IMR-90 (cell line): ENCODE data around the gene KAT7. TPM values are rescaled to one million over a fixed set of nuclear protein-coding genes. Genes with fewer than 3 reads are reported as not detected.

Experiments
- ATAC-seq: fragments of 200-7000 bp; cut with Tn5 transposase; 2 replicates; pipeline ENCODE4 v1.9.1; 2020; ENCODE audit warnings: low read depth, mild to moderate bottlenecking, moderate library complexity
- BruUV-seq: library from RNA; stranded (reverse); fragments of 400-500 nt; replicated peaks from 2 replicates; lab custom pipeline; 2021; lab: Mats Ljungman, UMichigan
- CTCF ChIA-PET: fragments of 300-600 bp; formaldehyde crosslinking; extraction: SDS; loops from one replicate; lab custom pipeline; 2021; ENCODE audit warnings: antibody characterized with exemption; lab: Yijun Ruan, JAX
- POLR2A ChIA-PET: fragments of 300-600 bp; sonication (Branson Sonifier 250); formaldehyde crosslinking; loops from one replicate; lab custom pipeline; 2022; ENCODE audit warnings: antibody characterized with exemption; ENCODE audit not compliant: unreplicated experiment; lab: Charles Lee
- DNase-seq: peaks from one replicate; pipeline ENCODE4 v3.0.0; 2013
- H2AFZ ChIP-seq: replicated peaks from 2 replicates; pipeline ENCODE3; 2013; ENCODE audit warnings: low read length, mild to moderate bottlenecking; ENCODE audit not compliant: poor library complexity
- H2AK5ac ChIP-seq: 2 replicates; pipeline ENCODE4 v1.6.1; 2013; ENCODE audit warnings: low read depth, low read length, inconsistent platforms
- H2AK9ac ChIP-seq: replicated peaks from 2 replicates; pipeline ENCODE3; 2013; ENCODE audit warnings: mild to moderate bottlenecking, low read depth, low read length, moderate library complexity; ENCODE audit not compliant: poor library complexity
- H2BK120ac ChIP-seq: 2 replicates; pipeline ENCODE4 v1.6.1; 2013; ENCODE audit warnings: low read depth, low read length, inconsistent platforms
- H2BK15ac ChIP-seq: 3 replicates; pipeline ENCODE4 v1.6.1; 2013; ENCODE audit warnings: low read depth, low read length, inconsistent platforms
- H2BK20ac ChIP-seq: 2 replicates; pipeline ENCODE4 v1.6.1; 2013; ENCODE audit warnings: low read depth, mild to moderate bottlenecking, inconsistent platforms, low read length, moderate library complexity
- H2BK5ac ChIP-seq: 2 replicates; pipeline ENCODE4 v1.6.1; 2013; ENCODE audit warnings: mild to moderate bottlenecking, low read depth, low read length, inconsistent platforms; ENCODE audit not compliant: poor library complexity, severe bottlenecking
- H3K14ac ChIP-seq: replicated peaks from 2 replicates; pipeline ENCODE4 v1.6.1; 2013; ENCODE audit warnings: low read depth, low read length, inconsistent platforms
- H3K18ac ChIP-seq: 2 replicates; pipeline ENCODE4 v1.6.1; 2013; ENCODE audit warnings: low read depth, low read length, control low read depth
- H3K23ac ChIP-seq: 2 replicates; pipeline ENCODE4 v1.6.1; 2013; ENCODE audit warnings: low read depth, low read length, inconsistent platforms
- H3K27ac ChIP-seq: 2 replicates; pipeline ENCODE4 v1.5.1; 2013; ENCODE audit warnings: mild to moderate bottlenecking, control low read depth, low read length; ENCODE audit not compliant: insufficient read depth
- H3K27me3 ChIP-seq: 2 replicates; pipeline ENCODE4 v1.6.1; 2013; ENCODE audit warnings: low read length; ENCODE audit not compliant: control insufficient read depth, insufficient read depth
- H3K36me3 ChIP-seq: 2 replicates; pipeline ENCODE4 v1.6.1; 2013; ENCODE audit warnings: low read length, mixed read lengths; ENCODE audit not compliant: control insufficient read depth, insufficient read depth
- H3K4ac ChIP-seq: 2 replicates; pipeline ENCODE4 v1.6.1; 2013; ENCODE audit warnings: low read depth, low read length, inconsistent platforms
- H3K4me1 ChIP-seq: 2 replicates; pipeline ENCODE4 v1.6.1; 2013; ENCODE audit warnings: low read length, mixed read lengths; ENCODE audit not compliant: control insufficient read depth, insufficient read depth
- H3K4me2 ChIP-seq: 2 replicates; pipeline ENCODE4 v1.6.1; 2013; ENCODE audit warnings: low read depth, mild to moderate bottlenecking, control low read depth, low read length, moderate library complexity
- H3K4me3 ChIP-seq: 2 replicates; pipeline ENCODE4 v1.5.1; 2013; ENCODE audit warnings: low read depth, mild to moderate bottlenecking, control low read depth, low read length, moderate library complexity; ENCODE audit not compliant: insufficient read depth
- H3K56ac ChIP-seq: 2 replicates; pipeline ENCODE4 v1.6.1; 2013; ENCODE audit warnings: low read length, inconsistent platforms; ENCODE audit not compliant: insufficient read depth; ENCODE audit errors: extremely low read depth
- H3K79me1 ChIP-seq, 2 experiments: 2 replicates each; pipeline ENCODE4 v1.6.1; 2013; ENCODE audit warnings: low read length in 2 of 2, inconsistent platforms in 1 of 2, low read depth in 1 of 2
- H3K9ac ChIP-seq: 2 replicates; pipeline ENCODE4 v1.6.1; 2013; ENCODE audit warnings: low read depth, low read length, control low read depth
- H3K9me1 ChIP-seq: 2 replicates; pipeline ENCODE4 v1.6.1; 2013; ENCODE audit warnings: low read length, inconsistent platforms; ENCODE audit not compliant: insufficient read depth
- H3K9me3 ChIP-seq: 2 replicates; pipeline ENCODE4 v1.6.1; 2013; ENCODE audit warnings: low read length; ENCODE audit not compliant: control insufficient read depth, insufficient read depth
- H4K20me1 ChIP-seq: 2 replicates; pipeline ENCODE4 v1.6.1; 2013; ENCODE audit warnings: low read length, inconsistent platforms; ENCODE audit not compliant: insufficient read depth
- H4K5ac ChIP-seq: 2 replicates; pipeline ENCODE4 v1.6.1; 2013; ENCODE audit warnings: mild to moderate bottlenecking, low read depth, low read length, control low read depth
- H4K8ac ChIP-seq, 2 experiments: 2 replicates each; pipeline ENCODE4 v1.6.1; 2013; ENCODE audit warnings: low read depth in 2 of 2, low read length in 2 of 2, control low read depth in 1 of 2, inconsistent platforms in 1 of 2
- H4K91ac ChIP-seq: 2 replicates; pipeline ENCODE4 v1.6.1; 2013; ENCODE audit warnings: low read depth, low read length, inconsistent platforms; ENCODE audit not compliant: insufficient read depth
- ELK1 ChIP-seq: fragments of 150-350 bp; IDR thresholded peaks from 2 replicates; pipeline ENCODE4 v1.6.1; 2016; ENCODE audit warnings: low read depth, mild to moderate bottlenecking, low read length, moderate library complexity, borderline replicate concordance
- MAFK ChIP-seq: IDR thresholded peaks from 2 replicates; pipeline ENCODE4 v1.6.1; 2012; ENCODE audit warnings: low read depth, low read length, improper control_type of control experiment
- MXI1 ChIP-seq: IDR thresholded peaks from 2 replicates; pipeline ENCODE4 v1.6.1; 2012; ENCODE audit warnings: low read depth, mild to moderate bottlenecking, low read length, moderate library complexity, borderline replicate concordance
- NFE2L2 ChIP-seq: fragments of 150-350 bp; IDR thresholded peaks from 2 replicates; pipeline ENCODE4 v1.6.1; 2016; ENCODE audit warnings: low read depth, mild to moderate bottlenecking, low read length
- WGBS, 2 experiments: methylation state at CpG; one replicate each; pipeline versions ENCODE4 v1.1.5 to v1.1.7; 2013; ENCODE audit warnings: missing lambda C conversion rate in 2 of 2; ENCODE audit not compliant: insufficient read length in 1 of 2; ENCODE audit errors: extremely low coverage in 2 of 2; 5-methylcytosine and 5-hydroxymethylcytosine counted together
- dilution Hi-C: fragments of 300-500 bp; cut with HindIII; formaldehyde crosslinking; loops from one replicate; pipeline ENCODE4 v1.14.3; 2018; ENCODE audit warnings: low sequenced_read_pairs; ENCODE audit not compliant: unreplicated experiment
- in situ Hi-C: fragments of 300-500 bp; cut with MboI; formaldehyde crosslinking; loops from 3 replicates; pipeline ENCODE4 v1.14.3; 2019; ENCODE audit warnings: low sequenced_read_pairs, inconsistent platforms, mixed read lengths
- intact Hi-C: fragments of 100-400 bp; cut with micrococcal nuclease; formaldehyde crosslinking; loops from 2 replicates; pipeline ENCODE4 v1.10.0; 2022
- polyA plus RNA-seq, 3 experiments: library from polyadenylated mRNA; depleted of rRNA; stranded (reverse); fragments of >200 nt; gene quantifications; 2 replicates each; pipeline ENCODE4 v1.2.3, GENCODE V29; 2012; ENCODE audit warnings: low replicate concordance in 1 of 3
- total RNA-seq: library from RNA; depleted of rRNA; stranded (reverse); fragments of >200 nt; gene quantifications from 2 replicates; pipeline ENCODE4 v1.2.3, GENCODE V29; 2012

Gene KAT7
- total and polyA plus RNA-seq, 2 of the 4 experiments (the other 2 are of a cell fraction), result 16.9 to 21.9 TPM

DNA sequence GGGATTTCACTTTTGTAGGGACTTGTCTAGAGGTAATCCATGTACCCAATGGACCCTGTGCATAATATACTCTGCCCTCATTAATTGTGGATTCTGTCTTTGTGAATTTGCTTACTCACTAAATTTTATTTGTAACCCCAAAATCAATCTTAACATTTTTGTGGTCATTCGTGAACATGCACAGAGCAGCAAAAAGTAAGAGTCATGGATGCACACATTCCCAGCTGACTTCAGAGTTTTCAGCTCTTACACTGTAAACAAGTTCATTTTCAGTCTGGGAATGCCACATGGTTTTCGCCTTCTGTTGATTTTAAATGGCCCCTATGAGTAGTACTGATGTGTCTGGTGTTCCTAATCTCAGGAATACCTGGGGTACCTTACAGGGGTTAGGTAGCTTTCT is 35.1 kb downstream of the KAT7 start:
- no peak overlapping the region for H4K8ac ChIP-seq
- H2BK5ac ChIP-seq, result peak overlapping the region; percentile 39
- no TSS peak for BruUV-seq
- peak; percentile 91 for DNase-seq
- ChIA-PET POLR2A (no interaction called here), CTCF (interaction anchor here (1.0 kb wide), 1 partner anchor 416 kb away, joined by 3 read pairs; no protein-coding TSS in a partner anchor)
- H4K91ac ChIP-seq, result no peak overlapping the region
- H3K56ac ChIP-seq, result no peak overlapping the region
- H4K20me1 ChIP-seq, result peaks cover 7% of the 10 kb centered on the region; the same call in 1 of the 2 replicates
- no peak overlapping the region for H2AK9ac ChIP-seq
- H2BK120ac ChIP-seq, result no peak overlapping the region
- no peak overlapping the region for H3K23ac ChIP-seq
- peak overlapping the region; percentile 36; the same call in 1 of the 2 replicates for H3K4me2 ChIP-seq
- H3K9me3 ChIP-seq, result no peaks in the 10 kb centered on the region
- peak; percentile 84 for ATAC-seq
- intact Hi-C loops, result no loop called here
- no peak overlapping the region for H2AK5ac ChIP-seq
- H3K4ac ChIP-seq, result no peak overlapping the region
- peaks cover 41% of the 10 kb centered on the region for H3K36me3 ChIP-seq
- WGBS, 2 experiments, result no CpG with 5 or more reads among the region's 2 CpGs
- H3K27ac ChIP-seq, result no peak overlapping the region
- no peak overlapping the region for H3K4me3 ChIP-seq
- H3K79me1 ChIP-seq, result peaks cover 0 to 30% of the 10 kb centered on the region in 2 experiments; a peak in 2 of 4 replicates
- H2AFZ ChIP-seq, result no peak overlapping the region
- no peak overlapping the region for H2BK15ac ChIP-seq
- dilution Hi-C loops, result no loop called here
- H4K5ac ChIP-seq, result no peak overlapping the region; the same call in 1 of the 2 replicates
- H3K18ac ChIP-seq, result no peak overlapping the region; the same call in 1 of the 2 replicates
- peaks cover 7% of the 10 kb centered on the region for H3K4me1 ChIP-seq
- no peak overlapping the region for H3K14ac ChIP-seq
- in situ Hi-C loops, result no loop called here
- peaks cover 5% of the 10 kb centered on the region for H3K9me1 ChIP-seq
- no peaks in the 10 kb centered on the region for H3K27me3 ChIP-seq
- H2BK20ac ChIP-seq, result no peak overlapping the region
- peak; percentile 84 for TF ChIP-seq MAFK
- peak; percentile 71; the same call in 1 of the 2 replicates for TF ChIP-seq NFE2L2
- TF ChIP-seq MXI1, result peak; percentile 87; the same call in 1 of the 2 replicates
- TF ChIP-seq ELK1, result no peak
- H3K9ac ChIP-seq, result no peak overlapping the region
